Measurements from ENCODE around the gene DDX19B.

GRCh38 chr16:70254180-70254964 is 44.6 kb upstream of the DDX19B start:
- TF ChIP-seq POLR2A (IDR thresholded peaks at IDR 0.05; ENCODE audit: extremely low read depth, insufficient read length), result no peak
- no peak for TF ChIP-seq CTCF (IDR thresholded peaks at IDR 0.05; ENCODE audit: low read depth, low read length)
